ENCODE data around the gene FAM124B.

FAM124B gene

GRCh38 chr2:224335991-224336390, 65.9 kb downstream of the FAM124B start:
- no peak for DNase-seq (ENCODE audit: low spot score)

DNA sequence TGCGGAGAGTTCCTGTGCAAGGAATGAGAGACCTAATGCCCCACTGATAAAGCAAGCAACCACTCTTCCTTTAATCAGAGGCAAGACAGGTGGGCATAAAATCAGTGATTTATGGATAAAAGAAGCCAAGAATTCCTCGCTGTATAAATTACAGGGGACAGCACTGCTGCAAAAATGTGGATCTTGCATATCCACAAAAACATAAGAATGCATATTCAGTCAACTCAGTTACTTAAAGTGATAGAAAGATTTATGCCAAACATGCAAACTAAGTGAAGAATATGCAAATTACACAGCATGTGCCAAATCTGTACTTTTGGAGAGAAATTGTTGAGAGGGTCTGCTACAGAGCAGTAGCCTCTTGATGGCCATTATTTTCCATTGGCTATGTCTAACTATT, 67.2 kb downstream of the FAM124B start:
- DNase-seq (ENCODE audit: low spot score): no peak

GRCh38 chr2:224333726-224334482, 68.0 kb downstream of the FAM124B start:
- DNase-seq (ENCODE audit: low spot score): no peak

GRCh38 chr2:224331698-224332097, 70.2 kb downstream of the FAM124B start:
- DNase-seq (ENCODE audit: low spot score): no peak

DNA sequence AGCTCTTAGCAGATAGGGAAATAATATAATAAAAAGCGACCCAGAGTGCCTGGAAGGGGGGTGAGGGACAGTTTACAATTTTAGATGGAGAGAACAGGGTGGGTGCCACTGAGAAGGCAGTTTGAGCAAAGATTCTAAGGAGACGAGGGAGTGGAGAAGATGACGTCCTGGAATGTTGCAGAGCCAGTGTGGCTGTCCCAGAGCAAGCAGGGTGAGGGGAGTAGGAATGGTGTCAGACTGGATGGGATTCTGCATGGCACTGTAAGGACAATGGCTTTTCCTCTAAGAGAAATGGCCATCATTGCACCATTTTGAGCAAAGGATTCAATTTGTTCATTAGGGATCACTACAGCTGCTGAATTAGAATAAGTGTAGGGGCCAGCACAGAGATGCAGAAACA, 73.1 kb downstream of the FAM124B start:
- no peak for DNase-seq (ENCODE audit: low spot score)

All from germinal center (tissue), 1 donor.